ENCODE measurements around the gene NUP214.
"Not testable (repeated sequence)": the region's sequence is repeated elsewhere in the genome, so short reads cannot be mapped to it uniquely, and the experiment has no call there.

Gene NUP214

DNA sequence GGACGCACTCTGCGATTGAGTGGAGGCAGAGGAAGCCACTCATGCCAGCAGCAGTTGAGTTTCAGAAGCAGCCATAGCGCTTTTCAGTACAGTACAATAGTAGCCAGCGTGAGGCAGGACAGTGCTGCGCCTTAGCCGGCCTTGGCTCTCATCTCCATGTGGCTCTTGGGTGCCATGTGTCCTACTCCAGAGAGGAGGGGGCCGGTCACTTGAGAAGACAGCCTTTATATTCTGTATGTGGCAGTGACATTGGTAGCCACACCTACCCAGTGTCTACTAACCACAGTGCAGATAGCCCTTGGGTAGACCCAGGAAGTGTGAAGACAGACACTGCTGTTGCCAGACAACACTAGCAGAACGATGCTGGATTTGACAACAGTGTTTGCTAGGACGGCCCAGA lies 108.6 kb downstream of the NUP214 start:
- DNase-seq (ENCODE audit: low spot score): no peak

DNA sequence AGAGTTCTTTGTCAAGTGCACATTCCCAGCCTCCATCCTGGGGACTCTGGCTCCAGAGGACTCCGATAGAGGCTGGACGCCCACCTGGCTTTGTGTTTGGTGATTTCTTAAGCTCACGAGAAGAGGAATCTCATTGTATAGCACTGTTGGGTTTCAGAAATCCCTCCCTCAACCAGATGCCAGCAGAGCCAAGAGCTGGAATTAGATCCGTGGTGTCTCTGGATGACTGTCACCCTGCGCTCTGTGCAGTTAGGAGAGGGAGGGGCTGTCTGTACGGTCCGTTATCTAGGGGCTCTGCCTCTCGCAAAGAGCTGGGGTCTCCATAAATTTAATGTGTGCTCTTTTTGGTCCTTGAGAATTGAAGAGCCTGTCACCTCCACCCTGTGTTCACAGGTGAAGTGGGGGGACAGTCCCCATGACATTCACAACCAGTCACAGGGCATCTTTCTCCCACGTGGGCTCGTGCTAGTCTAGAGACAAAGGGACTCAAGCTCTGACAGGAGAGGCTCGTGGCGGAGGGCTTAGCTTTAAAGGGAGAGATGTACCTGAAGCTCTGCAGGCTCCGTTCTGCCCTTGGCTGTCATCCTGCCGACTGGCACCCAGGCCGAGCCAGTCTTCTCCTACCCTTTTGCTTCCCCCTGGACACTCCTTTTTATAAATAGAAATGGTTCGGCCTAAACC lies 109.6 kb downstream of the NUP214 start:
- DNase-seq (ENCODE audit: low spot score): no peak

DNA sequence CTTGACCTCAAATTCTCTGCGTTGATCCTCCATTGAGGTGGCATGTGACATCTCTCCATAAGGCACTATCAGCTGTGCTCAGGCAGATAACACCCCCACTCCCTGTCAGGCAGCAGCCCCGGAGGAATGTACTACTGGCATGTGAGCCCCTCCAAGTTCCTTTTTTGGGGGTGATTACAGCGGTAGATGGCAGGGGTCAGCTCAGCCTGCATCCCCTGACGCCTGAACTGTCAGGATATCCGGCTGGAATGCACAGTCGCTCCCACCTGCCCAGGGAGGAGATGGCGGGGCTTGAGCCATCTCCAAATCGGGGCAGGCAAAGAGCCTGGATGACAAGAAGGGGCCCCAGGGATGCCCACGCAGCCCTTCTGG lies 110.1 kb downstream of the NUP214 start:
- DNase-seq (ENCODE audit: low spot score): no peak

DNA sequence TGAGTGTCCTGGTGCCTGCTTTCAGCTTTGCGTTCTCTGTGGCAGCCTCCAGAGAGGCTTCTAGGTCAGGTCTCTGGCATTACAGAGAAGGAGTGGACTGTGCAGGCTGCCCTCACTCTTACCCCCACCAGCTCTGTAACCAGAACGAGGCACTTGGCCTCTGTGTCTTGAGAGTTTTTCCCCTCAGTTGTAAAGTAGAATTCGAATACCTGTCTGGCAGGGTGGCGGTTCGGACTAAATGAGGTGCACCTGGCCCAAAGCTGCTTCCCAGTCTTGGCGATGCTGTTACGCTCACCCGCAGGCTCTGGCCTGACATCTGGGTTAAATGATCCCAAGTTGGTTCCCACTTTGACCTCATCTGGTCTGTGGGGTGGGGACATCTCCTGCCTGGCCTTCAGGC lies 110.8 kb downstream of the NUP214 start:
- no peak for DNase-seq (ENCODE audit: low spot score)

DNA sequence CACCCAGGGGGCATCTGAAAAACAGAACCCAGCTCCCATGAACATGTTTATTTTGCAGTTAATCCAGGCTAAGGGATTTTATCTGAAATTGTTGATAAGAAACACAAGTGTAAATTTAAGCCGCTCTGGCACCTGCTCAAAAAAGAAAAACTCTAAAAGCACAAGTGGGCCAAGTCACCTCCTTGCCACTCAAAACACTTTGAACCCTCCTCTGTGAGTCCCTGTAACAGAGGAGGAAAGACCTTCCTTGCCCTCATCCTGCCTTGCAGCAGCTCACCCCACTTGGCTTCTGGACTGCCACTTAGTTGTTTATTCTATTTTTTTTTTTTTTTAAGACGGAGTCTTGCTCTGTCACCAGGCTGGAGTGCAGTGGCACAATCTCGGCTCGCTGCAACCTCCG lies 111.4 kb downstream of the NUP214 start:
- DNase-seq (ENCODE audit: low spot score): no peak

DNA sequence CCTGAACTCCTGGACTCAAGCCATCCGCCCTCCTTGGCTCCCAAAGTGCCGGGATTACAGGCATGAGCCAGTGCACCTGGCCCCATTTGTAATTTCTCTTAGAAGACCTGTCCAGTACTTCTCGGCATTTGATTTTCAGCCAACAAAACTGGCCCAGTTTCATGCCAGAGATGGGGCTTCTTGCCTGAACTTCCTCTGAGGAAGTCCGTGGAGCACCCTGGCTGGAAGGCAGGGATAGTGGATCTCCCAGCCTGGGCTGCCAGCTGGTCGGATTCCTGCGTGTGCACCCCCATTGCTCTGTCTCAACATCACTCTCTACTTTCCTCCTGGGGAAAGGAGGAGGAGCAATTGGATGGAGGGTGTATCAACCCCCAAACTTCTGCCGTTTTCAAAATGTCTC lies 111.9 kb downstream of the NUP214 start:
- DNase-seq (ENCODE audit: low spot score): no peak

DNA sequence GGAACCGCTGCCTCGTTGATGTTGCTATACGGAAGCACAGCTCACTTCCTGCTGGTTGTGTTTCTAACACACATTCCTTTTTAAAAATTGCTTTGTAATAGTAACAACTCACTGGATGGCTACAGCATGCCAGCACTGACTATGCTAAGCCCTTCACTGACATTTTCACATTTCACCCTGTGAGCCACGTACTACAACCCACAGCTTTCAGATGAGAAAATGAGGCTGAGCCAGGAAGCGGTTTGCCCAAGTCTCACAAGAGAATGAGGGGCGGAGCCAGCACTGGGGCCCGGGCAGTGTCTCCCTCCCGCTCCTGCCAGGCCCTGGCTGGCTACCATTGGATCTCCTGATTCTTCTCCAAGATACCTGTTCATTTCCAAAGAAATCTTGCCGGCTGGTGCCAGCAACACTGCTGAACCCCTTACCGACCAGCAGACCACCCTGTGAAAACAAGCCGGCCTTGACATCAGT lies 112.6 kb downstream of the NUP214 start:
- peak; percentile 25 for DNase-seq (ENCODE audit: low spot score)

DNA sequence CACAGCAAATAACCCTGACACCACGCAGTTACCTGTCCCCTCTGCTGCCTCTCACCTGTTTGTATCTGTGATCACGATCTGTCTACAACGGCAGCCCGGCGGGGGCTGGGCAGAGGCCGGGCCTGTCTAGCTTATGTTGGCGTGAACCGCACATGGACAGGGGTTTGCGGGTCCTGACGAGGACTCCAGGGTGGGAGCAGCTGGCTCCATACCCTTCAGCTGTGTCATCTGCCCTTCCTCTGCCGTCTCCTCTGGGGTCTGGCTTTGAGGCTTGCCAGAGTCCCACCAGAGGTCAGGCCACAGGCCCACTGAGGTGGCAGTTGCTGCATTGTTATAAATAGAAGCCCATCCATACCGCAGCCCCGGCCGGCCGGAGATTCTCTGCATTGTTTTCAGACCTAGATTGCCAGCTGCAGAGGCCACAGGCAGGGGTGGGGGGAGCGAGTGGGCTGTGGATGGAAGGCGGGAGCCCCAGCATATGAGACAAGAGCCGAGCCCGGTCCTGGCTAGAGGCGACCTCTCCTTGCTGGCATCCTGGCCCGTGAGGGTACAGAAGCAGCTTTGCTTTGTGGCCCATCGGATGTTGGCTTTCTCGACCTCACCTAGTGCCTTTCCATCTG lies 113.1 kb downstream of the NUP214 start:
- DNase-seq (ENCODE audit: low spot score): no peak

DNA sequence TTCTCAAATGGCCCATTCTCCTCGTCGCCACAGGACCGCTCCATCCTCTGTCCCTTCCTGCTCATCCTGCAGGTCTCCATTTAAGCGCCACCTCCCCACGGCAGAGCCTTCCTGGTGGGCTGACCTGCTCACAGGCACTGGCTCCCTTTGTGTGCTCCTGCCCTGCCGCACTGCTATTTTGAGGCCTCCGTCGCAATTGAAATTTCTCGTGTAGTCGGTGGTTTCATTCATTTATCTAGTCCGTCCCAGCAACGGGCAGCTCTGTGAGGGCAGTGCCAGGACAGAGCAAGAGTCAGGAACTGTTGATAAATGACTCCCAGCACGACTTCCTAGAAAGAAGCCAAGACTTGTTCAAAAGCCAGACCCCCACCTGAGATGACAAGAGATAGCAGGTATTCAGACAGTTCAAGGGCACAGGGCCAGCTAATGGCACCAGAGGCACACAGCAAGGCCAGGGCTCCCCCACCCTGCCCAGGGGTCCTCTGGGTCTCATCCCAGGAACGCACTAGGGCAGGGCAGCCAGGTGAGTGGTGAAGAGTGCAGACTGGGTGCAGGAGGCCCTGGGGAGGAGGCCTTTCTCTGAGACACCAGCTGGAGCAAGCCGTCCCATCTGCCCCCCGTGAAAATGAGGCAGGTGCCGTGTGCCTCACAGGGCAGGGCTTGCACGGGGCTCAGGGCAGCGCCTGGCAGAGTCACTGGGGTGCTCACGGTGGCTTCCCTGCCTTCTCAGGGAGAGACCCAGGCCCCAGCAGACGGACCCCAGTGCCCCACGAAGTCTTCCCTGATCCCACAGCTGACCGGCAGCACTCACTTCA lies 114.0 kb downstream of the NUP214 start:
- no peak for DNase-seq (ENCODE audit: low spot score)

DNA sequence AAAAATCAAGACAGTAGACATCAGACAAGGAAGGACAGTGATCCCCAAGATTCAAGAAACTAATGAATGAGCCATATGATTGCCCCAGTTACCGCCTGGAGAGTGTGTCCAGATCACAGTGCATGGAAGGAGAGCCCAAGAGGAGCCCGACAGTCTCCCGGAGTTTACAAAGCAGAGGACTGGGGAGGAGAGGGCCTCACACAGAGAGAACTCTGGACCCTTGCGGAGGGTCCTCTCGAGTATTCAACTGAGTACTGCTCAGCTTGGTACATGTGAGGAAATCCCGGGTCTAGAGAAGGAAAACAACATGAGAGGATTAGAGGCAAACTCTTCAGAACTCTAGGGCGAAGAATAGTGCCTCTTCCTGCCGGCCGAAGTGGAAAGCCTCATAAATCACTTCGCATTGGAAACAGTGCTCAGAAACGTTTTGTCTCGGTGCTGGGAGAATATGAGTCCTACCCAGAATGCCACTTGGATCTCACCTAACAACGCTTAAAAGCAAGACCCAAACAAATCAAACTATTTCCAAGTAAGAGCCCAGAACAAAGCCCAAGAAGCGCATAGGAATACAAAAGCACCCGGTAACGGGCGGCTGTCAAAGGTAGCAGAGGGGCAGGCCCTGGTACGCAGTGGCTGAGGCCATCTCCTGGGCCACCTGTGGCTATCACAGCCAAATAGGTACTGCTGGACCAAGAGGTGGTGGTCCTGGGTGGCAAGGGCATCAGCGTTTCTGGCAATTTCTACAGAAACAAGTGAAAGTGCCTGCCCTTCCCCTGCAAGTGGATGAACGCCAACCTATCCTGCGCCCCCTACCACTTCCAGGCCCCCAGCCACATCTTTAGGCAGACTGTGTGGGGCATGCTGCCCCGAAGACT lies 114.9 kb downstream of the NUP214 start:
- no peak for DNase-seq (ENCODE audit: low spot score)

DNA sequence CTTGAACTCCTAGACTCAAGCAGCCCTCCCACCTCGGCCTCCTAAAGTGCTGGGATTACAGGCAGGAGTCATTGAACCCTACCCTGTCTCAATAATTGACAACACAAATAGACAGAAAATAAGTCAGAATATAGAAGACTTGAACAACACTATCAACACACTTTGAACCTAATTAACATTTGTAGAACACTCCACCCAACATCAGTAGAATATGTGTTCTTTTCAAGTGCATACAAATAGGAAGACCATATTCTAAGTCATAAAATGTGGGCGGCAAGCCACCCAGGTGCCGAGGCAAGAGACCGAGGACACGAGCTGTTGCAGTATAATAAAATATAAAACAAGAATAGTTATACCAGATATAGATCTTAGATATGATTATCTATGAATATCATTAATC lies 118.9 kb downstream of the NUP214 start:
- DNase-seq (ENCODE audit: low spot score): not testable (repeated sequence)

DNA sequence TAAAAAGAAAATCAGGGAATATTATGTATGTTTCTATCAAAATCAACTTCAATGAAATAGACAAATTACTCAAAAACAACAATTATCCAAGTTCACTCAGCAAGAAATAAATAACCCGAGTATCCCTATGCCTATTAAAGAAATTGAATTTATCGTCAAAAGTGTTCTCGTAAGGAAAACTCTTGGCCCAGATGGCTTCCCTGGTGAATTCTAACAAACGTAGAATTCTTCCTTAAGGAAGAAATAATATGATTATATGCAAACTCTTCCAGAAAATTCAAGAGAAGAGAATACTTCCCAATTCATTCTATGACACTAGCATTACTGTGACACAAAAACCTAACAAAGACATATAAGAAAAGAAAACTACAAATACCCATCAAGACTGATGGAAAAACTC lies 121.2 kb downstream of the NUP214 start:
- no peak for DNase-seq (ENCODE audit: low spot score)

DNA sequence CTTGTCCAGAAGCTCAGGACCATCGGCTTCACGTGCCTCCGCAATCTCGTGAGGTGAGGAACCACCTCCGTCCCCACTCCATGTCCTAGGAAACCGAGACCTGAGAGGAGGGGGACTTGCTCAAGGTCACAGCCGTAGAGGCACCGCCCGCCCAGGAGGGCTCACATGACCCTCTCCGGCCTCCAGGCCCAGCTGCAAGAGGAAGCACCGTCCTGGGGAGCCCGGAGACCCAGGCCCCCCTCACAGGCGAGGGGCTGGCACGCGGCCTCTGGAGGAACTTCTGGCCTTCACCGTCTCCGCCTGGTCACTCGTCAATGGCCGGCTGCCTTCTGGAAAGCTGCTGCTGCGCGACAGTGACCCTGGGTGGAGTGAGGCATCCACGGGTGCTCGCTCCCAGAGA lies 126.7 kb downstream of the NUP214 start:
- DNase-seq (ENCODE audit: low spot score): no peak

DNA sequence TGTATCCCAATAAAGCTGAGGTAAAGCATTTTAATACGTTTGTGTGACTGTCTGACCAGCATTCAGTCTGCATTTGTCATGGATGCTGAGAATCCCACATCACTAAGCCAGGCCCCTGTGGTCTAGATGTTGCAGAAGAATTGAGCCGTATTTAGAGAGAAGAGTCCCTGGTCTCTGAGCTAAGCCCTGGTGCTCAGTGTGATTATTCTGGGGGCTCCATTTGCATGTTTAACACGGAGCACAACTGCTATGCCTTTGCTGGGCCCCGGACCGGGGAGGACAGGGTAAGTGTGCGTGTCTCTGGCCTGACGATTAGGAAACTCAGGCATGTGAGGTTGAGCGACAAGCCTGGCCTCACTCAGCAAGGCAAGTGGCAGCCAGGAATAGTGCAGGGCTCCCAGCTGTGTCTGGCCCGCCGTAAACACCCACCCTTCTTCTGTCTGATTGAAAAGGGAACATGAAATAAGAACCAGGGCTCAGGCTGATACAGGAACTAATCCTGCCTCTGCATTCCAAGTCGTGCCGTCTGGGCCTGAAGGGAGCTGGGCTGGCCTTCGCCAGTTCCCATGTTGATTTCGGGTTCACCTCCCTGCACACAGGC lies 128.6 kb downstream of the NUP214 start:
- DNase-seq (ENCODE audit: low spot score): no peak

DNA sequence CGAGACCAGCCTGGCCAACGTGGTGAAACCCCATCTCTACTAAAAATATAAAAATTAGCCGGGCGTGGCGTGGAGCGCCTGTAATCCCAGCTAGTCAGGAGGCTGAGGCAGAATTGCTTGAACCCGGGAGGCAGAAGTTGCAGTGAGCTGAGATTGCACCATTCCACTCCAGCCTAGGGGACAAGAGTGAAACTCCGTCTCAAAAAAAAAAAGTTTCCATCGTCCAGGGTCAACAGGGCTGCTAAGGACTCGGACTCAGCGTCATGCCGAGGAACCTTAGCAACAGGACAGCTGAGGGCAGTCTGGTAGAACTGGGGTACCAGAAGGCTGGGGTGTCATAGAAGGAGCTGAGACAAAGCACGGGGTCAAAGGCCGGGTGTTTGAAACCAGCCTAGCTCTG lies 129.2 kb downstream of the NUP214 start:
- DNase-seq (ENCODE audit: low spot score): no peak

DNA sequence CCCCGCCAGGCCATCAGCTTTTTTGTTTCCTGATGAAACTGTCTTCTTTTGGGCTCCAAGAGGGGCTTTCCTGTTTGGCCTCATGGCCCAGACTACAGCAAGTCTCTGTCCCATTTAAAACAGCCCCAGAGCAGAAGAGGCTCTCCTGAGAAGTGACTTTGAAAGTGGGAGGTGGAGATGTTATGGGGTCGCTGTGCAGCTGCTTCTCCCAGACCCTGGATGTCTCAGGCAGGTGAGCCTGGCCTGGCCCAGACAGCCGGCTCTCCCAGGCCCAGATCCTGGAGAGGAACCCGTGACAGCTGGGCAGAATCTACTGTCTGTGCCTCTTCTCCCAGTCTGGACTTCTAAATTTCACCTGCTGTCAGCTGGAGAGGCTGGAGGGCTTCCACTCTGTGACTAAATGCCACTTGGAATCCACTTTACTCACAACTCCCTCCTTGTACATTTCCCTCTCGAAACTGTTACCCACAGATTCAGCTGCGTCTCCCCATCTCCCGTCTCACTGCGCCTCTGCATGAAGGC lies 130.4 kb downstream of the NUP214 start:
- DNase-seq (ENCODE audit: low spot score): no peak

DNA sequence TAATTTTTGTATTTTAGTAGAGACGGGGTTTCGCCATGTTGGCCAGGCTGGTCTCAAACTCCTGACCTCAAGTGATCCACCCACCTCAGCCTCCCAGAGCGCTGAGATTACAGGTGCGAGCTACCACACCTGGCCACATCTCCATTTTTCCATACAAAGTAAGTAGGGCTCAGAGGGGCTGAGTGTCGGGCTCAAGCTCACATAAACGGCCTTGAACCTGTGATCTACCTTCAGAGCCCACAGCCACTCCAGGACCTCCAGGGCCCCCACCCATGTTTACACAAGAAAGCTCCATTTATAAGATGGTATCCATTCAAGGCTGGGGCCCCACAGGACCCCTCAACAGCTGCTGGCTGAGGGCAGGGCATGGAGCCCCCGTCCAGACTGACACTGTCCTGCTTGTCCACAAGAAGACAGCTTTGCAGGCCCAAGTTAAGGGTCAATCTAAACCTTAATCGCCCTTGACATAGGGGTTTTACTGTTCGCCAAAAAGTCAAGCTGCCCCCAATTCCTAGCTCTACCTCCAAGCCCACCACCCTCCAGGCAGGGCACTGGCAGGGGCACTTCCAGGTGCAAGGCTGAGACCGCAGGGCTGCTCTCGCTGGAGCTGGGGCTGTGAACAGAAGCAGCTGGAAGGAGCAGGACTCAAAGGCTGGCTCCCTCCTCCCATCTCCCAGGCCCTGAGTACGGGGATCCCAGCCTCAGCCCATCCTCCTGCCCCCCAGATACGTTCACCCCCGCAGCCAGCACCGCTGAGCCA lies 132.1 kb downstream of the NUP214 start:
- DNase-seq (ENCODE audit: low spot score): no peak

DNA sequence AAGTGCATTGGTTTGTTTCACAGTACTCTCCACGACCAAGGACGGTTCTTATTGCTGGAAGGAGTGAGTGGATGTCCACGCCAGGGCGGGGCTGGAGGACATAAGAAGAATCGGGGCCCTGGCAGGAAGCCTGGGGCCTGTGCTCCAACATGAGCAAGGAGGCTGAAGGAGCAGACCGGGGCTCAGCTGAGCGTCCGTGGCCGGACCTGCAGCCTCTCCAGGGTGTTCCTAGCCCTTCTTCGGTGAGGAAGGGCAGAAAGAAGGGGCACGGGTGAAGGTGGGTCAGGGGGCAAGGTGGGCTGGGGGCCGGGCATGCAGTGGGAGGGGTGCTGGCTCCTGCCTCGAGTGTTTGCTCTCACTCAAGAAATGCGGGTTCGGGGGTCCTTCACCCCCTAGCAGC lies 132.8 kb downstream of the NUP214 start:
- no peak for DNase-seq (ENCODE audit: low spot score)

DNA sequence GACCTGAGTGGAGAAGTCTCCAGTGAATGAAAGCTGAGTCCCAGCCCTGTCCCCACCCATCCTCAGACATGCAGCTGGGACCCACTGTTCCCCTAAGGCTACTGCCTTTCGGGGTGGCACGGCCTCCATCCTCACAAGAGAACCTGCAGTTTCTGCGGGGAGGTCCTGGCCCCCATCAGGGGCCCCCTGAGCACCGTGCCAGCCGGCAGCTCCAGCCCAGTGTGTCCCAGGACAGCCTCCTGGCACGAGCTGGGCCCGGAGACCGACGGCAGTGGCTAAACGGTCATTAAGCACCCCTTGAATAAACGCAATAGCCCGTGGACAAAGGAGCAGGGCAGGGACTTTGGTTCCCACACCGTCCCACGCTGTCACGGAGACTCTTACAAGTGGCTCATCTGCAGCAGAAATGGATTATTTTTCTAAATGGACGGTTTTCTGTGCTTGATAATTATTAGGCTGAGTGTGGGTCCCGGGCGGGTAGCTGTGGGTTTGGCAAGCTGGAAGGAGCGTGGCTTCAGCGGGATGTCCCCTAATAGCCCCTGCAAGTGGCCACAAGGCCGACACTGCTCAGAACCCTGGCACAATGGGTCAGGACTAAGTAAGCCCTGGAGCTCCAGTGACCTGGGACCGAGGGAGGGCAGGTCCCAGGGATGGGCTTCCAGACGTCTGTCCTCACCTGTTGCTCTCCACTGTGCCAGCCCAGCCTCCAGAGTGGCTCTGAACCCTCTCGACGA lies 133.5 kb downstream of the NUP214 start:
- DNase-seq (ENCODE audit: low spot score): no peak

DNA sequence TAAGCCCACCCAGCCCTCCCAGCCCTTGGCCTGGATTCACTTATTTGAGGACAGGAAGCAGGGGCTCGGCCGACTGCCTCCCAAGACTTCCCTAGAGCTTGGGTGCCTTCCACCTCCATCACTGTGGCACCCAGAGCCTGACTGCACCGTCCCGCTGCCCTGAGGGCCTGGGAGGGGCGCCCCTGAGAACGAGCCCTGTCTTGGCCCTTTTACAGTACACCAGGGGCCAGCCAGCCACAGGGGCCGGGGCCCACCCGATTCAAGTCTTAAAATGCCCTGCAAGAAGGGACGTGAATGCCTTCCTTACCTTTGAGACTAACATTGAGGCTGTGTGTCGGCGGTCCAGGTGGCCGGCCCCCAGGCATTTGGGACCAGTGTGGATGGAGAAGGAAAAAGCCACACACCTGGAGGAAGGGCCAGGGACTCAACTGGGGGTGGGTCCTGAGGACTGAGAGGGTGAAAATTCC lies 134.1 kb downstream of the NUP214 start:
- DNase-seq (ENCODE audit: low spot score): no peak

All from hematopoietic multipotent progenitor cell treated with erythropoietin and hydrocortisone succinate and interleukin-3 and kit ligand, for 17 days (in vitro differentiated cells).